Activated CD4-positive, alpha-beta T cell treated with anti-CD3 and anti-CD28 coated beads, Interleukin-2, amount 50 U/mL, for 4 hours (primary cell): ENCODE data around the gene RSPH3.
"Not testable (repeated sequence)": the region's sequence is repeated elsewhere in the genome, so short reads cannot be mapped to it uniquely, and the experiment has no call there.

Experiments
- DNase-seq, 2 experiments: peaks; one replicate each; pipeline ENCODE4 v3.0.0-alpha.2; 2020

The RSPH3 gene

GRCh38 chr6:158970640-158971275 is 29.2 kb downstream of the RSPH3 start:
- DNase-seq = no peak

- no peak for DNase-seq
Observed at GRCh38 chr6:158969148-158969547, 30.9 kb downstream of the RSPH3 start.

DNA sequence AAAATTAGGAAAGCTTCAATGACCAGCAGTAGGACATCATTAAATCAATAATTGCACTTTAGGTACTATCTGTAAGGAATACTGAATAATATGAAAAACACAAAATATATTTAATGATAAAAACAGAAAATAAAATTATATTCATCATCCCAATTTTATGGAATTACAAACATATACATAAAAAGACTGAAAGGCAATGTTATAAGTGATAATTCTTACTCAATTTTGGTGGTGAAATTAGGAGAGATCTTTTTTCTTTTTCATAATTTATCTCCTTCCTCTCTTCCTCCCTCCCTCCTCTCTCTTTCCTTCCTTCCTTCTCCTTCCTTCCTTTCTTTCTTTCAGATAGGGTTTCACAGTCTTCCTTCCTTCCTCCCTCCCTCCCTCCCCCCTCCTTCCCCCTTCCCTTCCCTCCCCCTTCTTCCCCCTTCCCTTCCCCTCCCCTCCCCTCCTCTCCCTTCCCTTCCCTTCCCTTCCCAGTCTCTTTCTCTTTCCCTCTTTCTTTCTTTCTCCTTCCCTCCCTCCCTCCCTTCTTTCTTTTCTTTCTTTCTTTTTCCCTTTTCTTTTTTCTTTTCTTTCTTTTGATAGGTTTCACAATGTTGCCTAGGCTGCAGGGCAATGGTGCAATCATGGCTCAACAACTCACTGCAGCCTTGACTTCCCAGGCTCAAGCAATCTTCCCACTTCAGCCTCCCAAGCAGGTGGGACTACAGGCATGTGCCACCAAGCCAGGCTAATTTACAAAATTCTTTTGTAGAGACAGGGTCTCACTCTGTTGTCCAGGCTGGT is 36.8 kb downstream of the RSPH3 start:
- DNase-seq = no peak

GRCh38 chr6:158962371-158962770 is 37.6 kb downstream of the RSPH3 start:
- no peak for DNase-seq

- DNase-seq = no peak
Observed at GRCh38 chr6:158960026-158960425, 40.0 kb downstream of the RSPH3 start.

GRCh38 chr6:158959552-158959951 is 40.5 kb downstream of the RSPH3 start:
- no peak for DNase-seq

DNA sequence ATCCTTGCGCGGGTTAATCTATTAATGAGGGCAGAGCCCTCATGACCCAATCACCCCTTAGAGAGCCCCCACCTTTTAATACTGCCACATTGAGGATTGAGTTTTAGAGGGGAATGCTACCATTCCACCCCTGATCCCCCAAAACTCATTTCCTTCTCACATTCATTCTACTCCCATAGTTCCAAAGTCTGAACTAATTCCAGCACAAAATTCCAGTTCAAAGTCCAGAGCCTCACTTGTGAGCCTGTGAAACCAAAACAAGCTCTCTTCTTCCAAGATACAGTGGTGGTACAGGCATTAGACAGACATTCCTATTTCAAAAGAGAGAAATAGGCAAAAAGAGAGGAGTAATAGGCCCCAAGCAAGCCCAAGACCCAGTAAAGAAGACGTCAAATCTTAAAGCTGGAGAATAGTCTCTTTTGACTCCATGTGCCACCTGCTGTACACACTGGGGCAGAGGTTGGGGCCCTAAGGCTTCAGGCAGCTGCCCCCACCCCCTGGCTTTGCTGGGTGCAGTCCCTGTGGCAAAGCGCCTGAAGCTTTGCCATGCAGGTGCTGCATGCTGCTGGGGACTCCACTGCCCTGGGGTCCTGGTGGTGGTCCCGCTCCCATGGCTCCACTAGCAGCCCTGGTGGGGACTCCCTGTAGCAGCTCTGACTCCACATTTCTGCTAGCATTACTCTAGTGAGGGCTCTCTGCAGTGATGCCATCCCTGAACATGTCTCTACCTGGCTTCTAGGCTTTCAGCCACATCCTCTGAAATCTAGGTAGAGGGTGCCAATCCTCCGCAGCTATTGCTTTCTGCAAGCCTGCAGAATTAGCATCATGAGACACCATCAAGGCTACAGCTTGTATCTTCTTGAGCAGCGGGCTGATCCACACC is 41.3 kb downstream of the RSPH3 start:
- DNase-seq = peak in 1 of 2 experiments; percentile 9

DNA sequence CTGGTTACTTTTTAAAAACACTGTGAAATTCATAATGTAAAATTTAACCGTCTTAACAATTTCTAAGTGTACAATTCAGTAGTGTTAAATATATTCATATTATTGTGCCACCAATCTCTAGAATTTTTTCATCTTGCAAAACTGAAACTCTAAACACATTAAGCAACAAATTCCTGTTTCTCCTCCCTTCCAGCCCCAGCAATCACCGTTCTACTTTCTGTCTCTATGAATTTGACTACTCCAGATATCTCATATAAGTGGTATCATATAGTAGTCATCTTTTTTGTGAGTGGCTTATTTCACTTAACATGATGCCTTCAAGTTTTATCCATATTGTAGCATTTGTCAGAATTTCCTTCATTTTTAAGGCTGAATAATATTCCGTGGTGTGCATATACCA is 44.7 kb downstream of the RSPH3 start:
- no peak for DNase-seq

DNA sequence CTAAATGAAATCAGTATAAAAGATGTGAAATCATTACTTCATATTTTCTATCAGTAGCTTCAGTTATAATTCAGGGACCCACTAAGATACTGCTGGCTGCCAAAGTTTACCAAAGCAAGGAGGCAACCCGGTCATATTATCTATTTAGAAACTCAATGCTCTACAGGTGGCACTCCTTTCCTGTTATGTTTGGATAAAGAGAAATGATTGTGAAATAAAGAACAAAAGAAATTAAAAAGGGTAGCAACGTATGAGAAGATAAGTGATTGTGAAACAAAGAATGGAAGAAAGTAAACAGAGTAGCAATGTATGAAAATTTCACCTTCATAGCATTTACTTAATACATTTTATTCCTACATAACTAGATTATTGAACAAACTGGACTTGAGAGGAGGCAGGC is 45.2 kb downstream of the RSPH3 start:
- DNase-seq = no peak

DNA sequence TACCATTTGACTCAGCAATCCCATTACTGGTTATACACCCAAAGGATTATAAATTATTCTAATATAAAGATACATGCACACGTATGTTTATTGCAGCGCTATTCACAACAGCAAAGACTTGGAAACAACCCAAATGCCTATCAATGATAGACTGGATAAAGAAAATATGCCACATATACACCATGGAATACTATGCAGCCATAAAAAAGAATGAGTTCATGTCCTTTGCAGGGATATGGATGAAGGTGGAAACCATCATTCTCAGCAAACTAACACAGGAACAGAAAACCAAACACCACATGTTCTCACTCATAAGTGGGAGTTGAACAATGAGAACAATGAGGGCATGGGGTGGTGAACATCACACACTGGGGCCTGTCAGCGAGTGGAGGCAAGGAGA is 48.0 kb downstream of the RSPH3 start:
- DNase-seq = not testable (repeated sequence)

DNA sequence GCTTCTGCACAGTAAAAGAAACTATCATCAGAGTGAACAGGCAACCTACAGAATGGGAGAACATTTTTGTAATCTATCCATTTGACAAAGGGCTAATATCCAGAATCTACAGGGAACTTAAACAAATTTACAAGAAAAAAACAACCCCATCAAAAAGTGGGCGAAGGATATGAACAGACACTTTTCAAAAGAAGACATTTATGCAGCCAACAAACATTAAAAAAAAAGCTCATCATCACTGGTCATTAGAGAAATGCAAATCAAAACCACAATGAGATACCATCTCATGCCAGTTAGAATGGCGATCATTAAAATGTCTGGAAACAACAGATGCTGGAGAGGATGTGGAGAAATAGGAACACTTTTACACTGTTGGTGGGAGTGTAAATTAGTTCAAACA is 48.4 kb downstream of the RSPH3 start:
- DNase-seq = not testable (repeated sequence)

GRCh38 chr6:158947284-158947683 is 52.7 kb downstream of the RSPH3 start:
- no peak for DNase-seq

GRCh38 chr6:158943380-158944032 is 56.5 kb downstream of the RSPH3 start:
- no peak for DNase-seq

- DNase-seq = no peak
Observed at GRCh38 chr6:158942349-158942748, 57.7 kb downstream of the RSPH3 start.

GRCh38 chr6:158941246-158941645 is 58.8 kb downstream of the RSPH3 start:
- no peak for DNase-seq

DNA sequence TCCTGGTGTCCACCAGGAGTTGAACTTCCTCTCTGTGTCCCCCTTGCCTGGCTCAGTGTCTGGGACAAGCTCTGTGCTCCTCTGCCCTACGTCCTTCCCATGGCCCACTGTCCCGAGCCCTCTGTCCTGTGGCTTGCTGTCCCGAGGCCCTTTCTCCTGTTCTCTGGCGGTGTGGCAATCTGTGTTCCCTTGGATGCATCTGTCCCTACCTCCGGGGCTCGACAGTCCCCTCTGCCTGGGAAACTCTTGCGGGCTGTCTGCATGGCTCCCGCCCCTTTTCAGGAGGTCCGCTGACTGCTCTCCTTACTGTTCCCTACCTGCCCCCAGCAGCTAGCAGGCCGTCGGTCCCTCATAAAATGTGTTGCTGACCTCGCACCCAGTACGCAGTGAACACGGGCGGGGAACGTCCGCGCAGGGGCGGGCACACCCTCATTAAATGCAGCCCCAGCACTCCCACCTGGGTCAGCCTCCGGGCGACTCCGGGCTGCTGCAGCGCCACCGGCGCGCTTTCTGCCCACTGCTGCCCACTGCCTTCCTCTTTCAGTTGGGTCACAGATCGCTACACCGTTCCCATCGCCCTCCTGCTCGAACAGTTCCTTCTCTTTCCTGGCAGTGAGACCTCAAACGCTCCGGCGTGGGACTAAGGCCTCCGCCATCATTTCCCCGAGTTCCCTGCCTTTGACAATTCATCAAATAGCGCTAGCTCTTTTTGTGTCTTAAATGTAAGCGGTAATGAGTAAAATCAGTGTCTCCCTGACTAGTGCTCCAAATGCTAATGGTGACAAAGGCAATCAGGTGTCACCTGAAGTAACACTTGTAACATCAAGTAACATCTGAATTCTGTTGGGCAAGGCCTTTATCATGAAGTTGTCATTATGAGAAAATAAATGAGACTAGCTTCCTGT is 60.5 kb downstream of the RSPH3 start:
- no peak for DNase-seq

- DNase-seq = peak in 1 of 2 experiments; percentile 12
Observed at GRCh38 chr6:158938811-158939254, 61.2 kb downstream of the RSPH3 start.

- DNase-seq = no peak
Observed at GRCh38 chr6:158938220-158938619, 61.8 kb downstream of the RSPH3 start.

GRCh38 chr6:158934157-158934556 is 65.8 kb downstream of the RSPH3 start:
- DNase-seq = no peak

- DNase-seq = no peak
Observed at GRCh38 chr6:158933079-158933595, 66.9 kb downstream of the RSPH3 start.

GRCh38 chr6:158928068-158928467 is 71.9 kb downstream of the RSPH3 start:
- no peak for DNase-seq

GRCh38 chr6:158926414-158926813 is 73.6 kb downstream of the RSPH3 start:
- DNase-seq = no peak
